ENCODE results near the gene ATP2B3.

DNA sequence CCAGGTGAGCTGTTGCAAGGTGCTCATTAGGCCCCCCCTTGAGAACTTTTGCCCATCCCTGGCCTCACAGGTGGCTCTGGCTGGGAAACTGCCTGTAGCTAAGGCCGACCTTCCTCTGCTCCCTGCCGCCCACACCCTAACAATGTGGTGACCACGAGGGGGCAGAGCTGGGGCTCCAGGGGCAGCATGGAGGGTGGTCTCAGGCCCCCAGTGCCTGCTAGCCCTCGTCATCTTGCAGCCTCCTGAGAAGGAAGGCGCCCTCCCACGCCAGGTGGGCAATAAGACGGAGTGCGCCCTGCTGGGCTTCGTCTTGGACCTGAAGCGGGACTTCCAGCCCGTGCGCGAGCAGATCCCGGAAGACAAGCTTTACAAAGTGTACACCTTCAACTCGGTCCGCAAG, 32.4 kb downstream of the ATP2B3 start:
- TF ChIP-seq, protein P1, sequence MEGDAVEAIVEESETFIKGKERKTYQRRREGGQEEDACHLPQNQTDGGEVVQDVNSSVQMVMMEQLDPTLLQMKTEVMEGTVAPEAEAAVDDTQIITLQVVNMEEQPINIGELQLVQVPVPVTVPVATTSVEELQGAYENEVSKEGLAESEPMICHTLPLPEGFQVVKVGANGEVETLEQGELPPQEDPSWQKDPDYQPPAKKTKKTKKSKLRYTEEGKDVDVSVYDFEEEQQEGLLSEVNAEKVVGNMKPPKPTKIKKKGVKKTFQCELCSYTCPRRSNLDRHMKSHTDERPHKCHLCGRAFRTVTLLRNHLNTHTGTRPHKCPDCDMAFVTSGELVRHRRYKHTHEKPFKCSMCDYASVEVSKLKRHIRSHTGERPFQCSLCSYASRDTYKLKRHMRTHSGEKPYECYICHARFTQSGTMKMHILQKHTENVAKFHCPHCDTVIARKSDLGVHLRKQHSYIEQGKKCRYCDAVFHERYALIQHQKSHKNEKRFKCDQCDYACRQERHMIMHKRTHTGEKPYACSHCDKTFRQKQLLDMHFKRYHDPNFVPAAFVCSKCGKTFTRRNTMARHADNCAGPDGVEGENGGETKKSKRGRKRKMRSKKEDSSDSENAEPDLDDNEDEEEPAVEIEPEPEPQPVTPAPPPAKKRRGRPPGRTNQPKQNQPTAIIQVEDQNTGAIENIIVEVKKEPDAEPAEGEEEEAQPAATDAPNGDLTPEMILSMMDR (IDR thresholded peaks at IDR 0.05): no peak
- no peak for TF ChIP-seq POLR2A (IDR thresholded peaks at IDR 0.05)
